C4-2B (cell line): ENCODE data around the gene SEC63.

Experiments
- ZFX ChIP-seq: fragments of 450-650 bp; IDR thresholded peaks from 2 replicates; pipeline ENCODE4 v1.6.1; 2017
- TF ChIP-seq, protein P1 (sequence below): fragments of 450-650 bp; conservative IDR thresholded peaks from 2 replicates; pipeline ENCODE4 v1.5.1; 2017; ENCODE audit warnings: mild to moderate bottlenecking

DNA sequence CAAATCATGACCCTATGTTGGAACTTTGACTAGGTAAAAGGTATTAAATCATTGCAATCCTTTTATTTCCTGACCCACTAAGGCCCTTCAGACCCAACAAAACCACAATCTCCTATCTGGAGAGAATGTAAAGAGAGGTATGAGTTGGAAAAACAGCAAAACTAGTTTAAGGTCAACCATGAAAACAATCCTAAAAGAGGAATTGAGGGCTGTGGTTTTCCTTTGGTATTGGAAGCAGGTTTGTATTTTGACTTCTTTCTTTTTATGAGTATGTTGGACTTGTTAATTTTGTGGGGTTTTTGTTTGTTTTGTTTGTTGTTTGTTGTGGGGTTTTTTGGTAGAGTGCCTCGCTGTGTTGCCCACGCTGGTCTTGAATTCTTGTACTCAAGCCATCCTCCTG, 4.7 kb upstream of the SEC63 start:
- TF ChIP-seq, protein P1, sequence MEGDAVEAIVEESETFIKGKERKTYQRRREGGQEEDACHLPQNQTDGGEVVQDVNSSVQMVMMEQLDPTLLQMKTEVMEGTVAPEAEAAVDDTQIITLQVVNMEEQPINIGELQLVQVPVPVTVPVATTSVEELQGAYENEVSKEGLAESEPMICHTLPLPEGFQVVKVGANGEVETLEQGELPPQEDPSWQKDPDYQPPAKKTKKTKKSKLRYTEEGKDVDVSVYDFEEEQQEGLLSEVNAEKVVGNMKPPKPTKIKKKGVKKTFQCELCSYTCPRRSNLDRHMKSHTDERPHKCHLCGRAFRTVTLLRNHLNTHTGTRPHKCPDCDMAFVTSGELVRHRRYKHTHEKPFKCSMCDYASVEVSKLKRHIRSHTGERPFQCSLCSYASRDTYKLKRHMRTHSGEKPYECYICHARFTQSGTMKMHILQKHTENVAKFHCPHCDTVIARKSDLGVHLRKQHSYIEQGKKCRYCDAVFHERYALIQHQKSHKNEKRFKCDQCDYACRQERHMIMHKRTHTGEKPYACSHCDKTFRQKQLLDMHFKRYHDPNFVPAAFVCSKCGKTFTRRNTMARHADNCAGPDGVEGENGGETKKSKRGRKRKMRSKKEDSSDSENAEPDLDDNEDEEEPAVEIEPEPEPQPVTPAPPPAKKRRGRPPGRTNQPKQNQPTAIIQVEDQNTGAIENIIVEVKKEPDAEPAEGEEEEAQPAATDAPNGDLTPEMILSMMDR: no peak
- no peak for TF ChIP-seq ZFX
